ENCODE data around the gene PGAP1.

Gene PGAP1

GRCh38 chr2:196884368-196884767, 42.1 kb downstream of the PGAP1 start:
- no peak for DNase-seq

- no peak for DNase-seq
These were observed 50.1 kb downstream of the PGAP1 start for GRCh38 chr2:196876364-196876763.

- DNase-seq: no peak
These were observed 51.1 kb downstream of the PGAP1 start for GRCh38 chr2:196875414-196875813.

GRCh38 chr2:196873511-196873910, 53.0 kb downstream of the PGAP1 start:
- no peak for DNase-seq

- DNase-seq: no peak
These were observed 71.9 kb downstream of the PGAP1 start for GRCh38 chr2:196854629-196855028.

- DNase-seq: no peak
These were observed 73.0 kb downstream of the PGAP1 start for GRCh38 chr2:196853301-196854087.

GRCh38 chr2:196851088-196851487, 75.4 kb downstream of the PGAP1 start:
- DNase-seq: no peak

GRCh38 chr2:196849895-196850294, 76.6 kb downstream of the PGAP1 start:
- DNase-seq: no peak

- DNase-seq: no peak
These were observed 80.2 kb downstream of the PGAP1 start for GRCh38 chr2:196846295-196846694.

GRCh38 chr2:196845371-196845770, 81.1 kb downstream of the PGAP1 start:
- DNase-seq: no peak

- no peak for DNase-seq
These were observed 86.3 kb downstream of the PGAP1 start for GRCh38 chr2:196840171-196840570.

- DNase-seq: no peak
These were observed 86.9 kb downstream of the PGAP1 start for GRCh38 chr2:196839574-196839973.

GRCh38 chr2:196836440-196836839, 90.1 kb downstream of the PGAP1 start:
- no peak for DNase-seq

GRCh38 chr2:196830701-196831100, 95.8 kb downstream of the PGAP1 start:
- no peak for DNase-seq

- no peak for DNase-seq
These were observed 99.2 kb downstream of the PGAP1 start for GRCh38 chr2:196827356-196827755.

GRCh38 chr2:196823750-196824522, 102.6 kb downstream of the PGAP1 start:
- no peak for DNase-seq

- no peak for DNase-seq
These were observed 105.3 kb downstream of the PGAP1 start for GRCh38 chr2:196821195-196821594.

- no peak for DNase-seq
These were observed 117.2 kb downstream of the PGAP1 start, which contains the start of gene C2orf66 for GRCh38 chr2:196809260-196809659. Gene C2orf66 (minus strand): TSS chr2:196809355. CDS start chr2:196809336, 19 bp downstream.

GRCh38 chr2:196808083-196808665, 118.3 kb downstream of the PGAP1 start:
- DNase-seq: no peak

GRCh38 chr2:196804381-196804780, 122.1 kb downstream of the PGAP1 start:
- DNase-seq: no peak

- no peak for DNase-seq
These were observed 124.1 kb downstream of the PGAP1 start for GRCh38 chr2:196802401-196802800.

GRCh38 chr2:196801674-196802261, 124.7 kb downstream of the PGAP1 start:
- DNase-seq: no peak

- no peak for DNase-seq
These were observed 127.5 kb downstream of the PGAP1 start for GRCh38 chr2:196798980-196799379.
